Measurements from ENCODE around the gene RAB3IL1. TPM values are rescaled to one million over a fixed set of nuclear protein-coding genes. Genes with fewer than 3 reads are reported as not detected.

The RAB3IL1 gene
- total and polyA plus RNA-seq, 4 donors: 2.1 to 41.6 (median 5.4) TPM

GRCh38 chr11:61962213-61963015, 45.0 kb upstream of the RAB3IL1 start:
- Histone ChIP-seq H3K36me3 (ENCODE audit: control insufficient read depth in 4 of 4, insufficient read depth in 3 of 4, low read depth in 1 of 4, low read length in 3 of 4) (peaks cover 0 to 16% (median 13%) of the 10 kb centered on the region in 4 donors), H3K9ac (ENCODE audit: low read depth in 1 of 2, low read length in 2 of 2) (no peak overlapping the region), H3K4me1 (ENCODE audit: control insufficient read depth in 4 of 4, insufficient read depth in 4 of 4, low read length in 3 of 4) (peaks cover 0 to 24% (median 17%) of the 10 kb centered on the region in 4 donors)

DNA sequence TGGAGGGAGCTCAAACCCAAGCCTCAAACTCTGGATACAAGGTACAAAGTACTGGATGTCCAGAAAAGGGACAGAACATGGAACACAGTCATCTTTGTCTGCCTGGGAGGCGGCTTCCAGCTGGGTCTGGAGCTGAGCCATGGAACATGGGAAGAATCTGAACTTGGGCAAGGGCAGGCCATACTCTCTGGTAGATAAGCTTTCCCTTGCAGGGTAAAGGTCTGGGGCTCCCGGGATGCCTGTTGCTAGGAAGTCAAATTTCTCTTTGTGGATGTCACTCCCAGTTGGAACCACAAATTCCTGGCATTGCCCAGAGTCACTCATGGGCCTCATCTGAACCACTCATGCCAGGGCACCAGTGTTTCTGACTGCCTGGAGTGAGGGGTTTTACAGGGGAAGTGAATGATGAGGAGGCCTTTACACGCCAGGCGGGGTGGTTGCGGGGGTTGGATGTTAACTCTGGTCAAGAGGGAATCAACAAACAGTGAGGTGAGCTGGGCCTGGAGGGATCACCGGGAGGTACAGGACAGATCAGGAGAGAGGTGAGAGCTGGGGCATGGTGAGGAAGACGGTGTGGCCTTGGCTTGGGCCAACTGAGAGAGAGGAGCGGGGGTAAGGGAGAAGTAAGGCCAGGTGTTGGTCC, 44.3 kb upstream of the RAB3IL1 start:
- Histone ChIP-seq H3K27me3 (ENCODE audit: control insufficient read depth in 4 of 4, insufficient read depth in 4 of 4, low read length in 3 of 4) (no peaks in the 10 kb centered on the region), H3K9me3 (ENCODE audit: control insufficient read depth in 4 of 4, low read length in 3 of 4) (no peaks in the 10 kb centered on the region), H3K9ac (ENCODE audit: low read depth in 1 of 2, low read length in 2 of 2) (no peak overlapping the region), H3K4me3 (ENCODE audit: low read depth in 1 of 3, low read length in 3 of 3) (no peak overlapping the region), H3K4me1 (ENCODE audit: control insufficient read depth in 4 of 4, insufficient read depth in 4 of 4, low read length in 3 of 4) (peaks cover 0 to 24% (median 17%) of the 10 kb centered on the region in 4 donors), H3K36me3 (ENCODE audit: control insufficient read depth in 4 of 4, insufficient read depth in 3 of 4, low read depth in 1 of 4, low read length in 3 of 4) (peaks cover 0 to 16% (median 13%) of the 10 kb centered on the region in 4 donors), H3K27ac (ENCODE audit: low read depth in 1 of 2, low read length in 2 of 2) (peak overlapping the region in 1 of 2 donors; percentile 26)
- 76% methylated on average over 8 of the region's 8 CpGs for WGBS
- peak; percentile 33 for DNase-seq (ENCODE audit: low spot score)
- peak; percentile 43 for TF ChIP-seq HNF4G (IDR thresholded peaks at IDR 0.05)
- TF ChIP-seq SP1 (IDR thresholded peaks at IDR 0.05): peak; percentile 76
- peak in 1 of 2 donors; percentile 30 for TF ChIP-seq RAD21 (IDR thresholded peaks at IDR 0.05)
- peak; percentile 46 for TF ChIP-seq NR2F2 (IDR thresholded peaks at IDR 0.05)
- TF ChIP-seq EGR1 (IDR thresholded peaks at IDR 0.05; ENCODE audit: low read depth in 2 of 2): no peak
- peak; percentile 41 to 78 for TF ChIP-seq RXRA (IDR thresholded peaks at IDR 0.05)
- TF ChIP-seq HNF4A (conservative IDR thresholded peaks at IDR 0.05): peak; percentile 47 to 78
- TF ChIP-seq FOXA1 (IDR thresholded peaks at IDR 0.05): no peak

More at GRCh38 chr11:61962213-61963015, 45.0 kb upstream of the RAB3IL1 start:
- Histone ChIP-seq H3K4me3 (ENCODE audit: low read depth in 1 of 3, low read length in 3 of 3) (no peak overlapping the region), H3K27ac (ENCODE audit: low read depth in 1 of 2, low read length in 2 of 2) (peak overlapping the region; percentile 26 to 63), H3K9me3 (ENCODE audit: control insufficient read depth in 4 of 4, low read length in 3 of 4) (no peaks in the 10 kb centered on the region), H3K27me3 (ENCODE audit: control insufficient read depth in 4 of 4, insufficient read depth in 4 of 4, low read length in 3 of 4) (no peaks in the 10 kb centered on the region)
- DNase-seq (ENCODE audit: low spot score): no peak
- WGBS: 89% methylated on average over 12 of the region's 12 CpGs
- TF ChIP-seq, protein P1, sequence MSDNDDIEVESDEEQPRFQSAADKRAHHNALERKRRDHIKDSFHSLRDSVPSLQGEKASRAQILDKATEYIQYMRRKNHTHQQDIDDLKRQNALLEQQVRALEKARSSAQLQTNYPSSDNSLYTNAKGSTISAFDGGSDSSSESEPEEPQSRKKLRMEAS (IDR thresholded peaks at IDR 0.05): no peak
- TF ChIP-seq RAD21 (IDR thresholded peaks at IDR 0.05) (no peak), TAF1 (conservative IDR thresholded peaks at IDR 0.05) (no peak), NR2F2 (IDR thresholded peaks at IDR 0.05) (no peak), ATF3 (IDR thresholded peaks at IDR 0.05) (no peak), ZBTB33 (IDR thresholded peaks at IDR 0.05) (no peak), FOXA1 (IDR thresholded peaks at IDR 0.05) (no peak), EGR1 (IDR thresholded peaks at IDR 0.05; ENCODE audit: low read depth in 2 of 2) (no peak), YY1 (IDR thresholded peaks at IDR 0.05) (no peak), GABPA (IDR thresholded peaks at IDR 0.05 in 1 of 2, conservative IDR thresholded peaks at IDR 0.05 in 1 of 2) (no peak), HNF4G (IDR thresholded peaks at IDR 0.05) (no peak), HNF4A (conservative IDR thresholded peaks at IDR 0.05) (no peak), FOXA2 (IDR thresholded peaks at IDR 0.05) (no peak)
- TF ChIP-seq, protein P2, sequence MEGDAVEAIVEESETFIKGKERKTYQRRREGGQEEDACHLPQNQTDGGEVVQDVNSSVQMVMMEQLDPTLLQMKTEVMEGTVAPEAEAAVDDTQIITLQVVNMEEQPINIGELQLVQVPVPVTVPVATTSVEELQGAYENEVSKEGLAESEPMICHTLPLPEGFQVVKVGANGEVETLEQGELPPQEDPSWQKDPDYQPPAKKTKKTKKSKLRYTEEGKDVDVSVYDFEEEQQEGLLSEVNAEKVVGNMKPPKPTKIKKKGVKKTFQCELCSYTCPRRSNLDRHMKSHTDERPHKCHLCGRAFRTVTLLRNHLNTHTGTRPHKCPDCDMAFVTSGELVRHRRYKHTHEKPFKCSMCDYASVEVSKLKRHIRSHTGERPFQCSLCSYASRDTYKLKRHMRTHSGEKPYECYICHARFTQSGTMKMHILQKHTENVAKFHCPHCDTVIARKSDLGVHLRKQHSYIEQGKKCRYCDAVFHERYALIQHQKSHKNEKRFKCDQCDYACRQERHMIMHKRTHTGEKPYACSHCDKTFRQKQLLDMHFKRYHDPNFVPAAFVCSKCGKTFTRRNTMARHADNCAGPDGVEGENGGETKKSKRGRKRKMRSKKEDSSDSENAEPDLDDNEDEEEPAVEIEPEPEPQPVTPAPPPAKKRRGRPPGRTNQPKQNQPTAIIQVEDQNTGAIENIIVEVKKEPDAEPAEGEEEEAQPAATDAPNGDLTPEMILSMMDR (IDR thresholded peaks at IDR 0.05; ENCODE audit: low read depth, low read length, missing input control): no peak
